ENCODE data around the gene FAIM2. TPM values are rescaled to one million over a fixed set of nuclear protein-coding genes. Genes with fewer than 3 reads are reported as not detected.
A peak's percentile ranks its signal among the peaks of the same experiment; 100 is the strongest.

Gene FAIM2
- total and polyA plus RNA-seq, 2 donors, result 0.24 to 0.41 TPM

DNA sequence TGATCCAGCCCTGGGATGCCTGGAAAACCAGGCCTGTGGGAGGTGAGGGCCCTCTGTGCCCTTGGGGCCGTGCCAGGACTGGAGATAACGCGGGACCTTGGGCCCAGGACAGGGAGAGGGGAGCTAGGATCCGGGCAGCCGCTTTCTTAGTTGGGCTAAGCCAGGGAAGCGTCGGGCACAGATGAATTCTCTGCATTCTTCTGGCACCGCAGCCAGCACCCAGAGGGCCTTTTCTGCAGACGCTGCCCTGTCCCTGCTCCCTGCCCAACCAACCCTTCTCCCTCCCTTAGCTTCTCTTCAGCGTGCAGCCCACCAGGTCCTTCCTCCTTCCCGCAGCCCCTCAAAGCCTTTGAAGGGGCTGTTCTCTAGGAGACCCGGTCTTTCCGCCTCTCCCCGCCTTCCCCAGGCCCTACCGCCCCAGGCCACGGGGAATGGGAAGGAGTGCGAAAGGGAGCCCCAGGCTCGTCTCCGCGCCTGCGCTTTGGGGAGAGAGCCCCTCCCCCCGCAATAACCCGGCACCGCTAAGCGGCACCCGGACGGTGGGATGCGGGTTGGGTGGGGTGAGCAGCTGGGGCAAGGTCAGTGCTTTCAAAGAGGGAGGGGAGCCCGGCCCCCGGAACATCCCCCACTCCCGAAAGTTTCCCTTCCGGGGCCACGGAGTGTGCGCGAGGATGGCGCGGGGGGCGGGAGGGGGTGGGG lies 76.2 kb downstream of the FAIM2 start:
- peak in 6 of 9 donors; percentile 36 to 67 (median 45) for DNase-seq (ENCODE audit: low read depth in 6 of 9, low spot score in 9 of 9)
- Histone ChIP-seq H3K27me3 (ENCODE audit: control insufficient read depth in 2 of 2, insufficient read depth in 1 of 2, low read length in 1 of 2) (no peaks in the 10 kb centered on the region), H3K4me3 (ENCODE audit: low read length in 2 of 2) (peak overlapping the region; percentile 80 to 92), H3K4me1 (ENCODE audit: control insufficient read depth in 2 of 2, insufficient read depth in 2 of 2, low read length in 2 of 2) (peaks cover 12 to 43% of the 10 kb centered on the region in 2 donors), H3K36me3 (ENCODE audit: control insufficient read depth in 2 of 2, insufficient read depth in 2 of 2, low read length in 1 of 2) (peaks cover 4 to 7% of the 10 kb centered on the region in 2 donors), H3K27ac (ENCODE audit: low read depth in 1 of 2, low read length in 1 of 2) (peak overlapping the region; percentile 30 to 91), H3K9me3 (ENCODE audit: control insufficient read depth in 2 of 2, insufficient read depth in 1 of 2, low read length in 1 of 2) (no peaks in the 10 kb centered on the region)
- 13% methylated on average over 38 of the region's 38 CpGs for WGBS

- Histone ChIP-seq H3K9me3 (ENCODE audit: control insufficient read depth in 2 of 2, insufficient read depth in 1 of 2, low read length in 1 of 2) (no peaks in the 10 kb centered on the region), H3K4me1 (ENCODE audit: control insufficient read depth in 2 of 2, insufficient read depth in 2 of 2, low read length in 2 of 2) (peaks cover 12 to 44% of the 10 kb centered on the region in 2 donors), H3K4me3 (ENCODE audit: low read length in 2 of 2) (peak overlapping the region; percentile 80 to 92), H3K27ac (ENCODE audit: low read depth in 1 of 2, low read length in 1 of 2) (no peak overlapping the region), H3K27me3 (ENCODE audit: control insufficient read depth in 2 of 2, insufficient read depth in 1 of 2, low read length in 1 of 2) (no peaks in the 10 kb centered on the region), H3K36me3 (ENCODE audit: control insufficient read depth in 2 of 2, insufficient read depth in 2 of 2, low read length in 1 of 2) (peaks cover 4 to 8% of the 10 kb centered on the region in 2 donors)
- no peak for DNase-seq (ENCODE audit: low read depth in 6 of 9, low spot score in 9 of 9)
- WGBS, result 82% methylated on average over 6 of the region's 6 CpGs
Measured at GRCh38 chr12:49827051-49827400, 76.7 kb downstream of the FAIM2 start.

DNA sequence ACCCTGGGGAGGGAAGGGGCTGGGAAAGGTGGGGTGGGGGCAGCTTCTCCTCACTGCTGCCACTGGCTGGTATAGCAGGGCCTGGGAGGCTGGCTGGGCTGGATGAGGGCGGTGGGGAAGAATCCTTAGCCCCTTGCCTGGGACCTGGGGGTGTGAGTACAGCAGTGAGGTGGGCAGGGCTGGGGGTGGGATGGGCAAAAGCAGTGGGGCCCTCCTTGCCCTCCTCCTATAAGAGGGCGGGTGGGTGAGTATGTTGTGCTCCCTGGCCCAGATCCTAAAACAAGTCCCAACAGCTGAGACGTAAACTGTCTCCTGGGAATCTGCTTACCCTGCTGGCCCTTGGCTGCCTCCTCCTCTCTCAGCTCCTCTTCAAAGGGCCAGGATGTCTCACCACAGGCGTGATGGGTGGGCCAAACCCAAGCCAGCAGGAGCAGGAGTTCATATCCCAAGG lies 77.7 kb downstream of the FAIM2 start:
- H3K27ac ChIP-seq (ENCODE audit: low read depth in 1 of 2, low read length in 1 of 2), result peak overlapping the region; percentile 66 to 76
- 91% methylated on average over 4 of the region's 4 CpGs for WGBS
- no peaks in the 10 kb centered on the region for H3K27me3 ChIP-seq (ENCODE audit: control insufficient read depth in 2 of 2, insufficient read depth in 1 of 2, low read length in 1 of 2)
- no peaks in the 10 kb centered on the region for H3K9me3 ChIP-seq (ENCODE audit: control insufficient read depth in 2 of 2, insufficient read depth in 1 of 2, low read length in 1 of 2)
- H3K4me1 ChIP-seq (ENCODE audit: control insufficient read depth in 2 of 2, insufficient read depth in 2 of 2, low read length in 2 of 2), result peaks cover 16 to 54% of the 10 kb centered on the region in 2 donors
- no peak for DNase-seq (ENCODE audit: low read depth in 6 of 9, low spot score in 9 of 9)
- peaks cover 4 to 11% of the 10 kb centered on the region in 2 donors for H3K36me3 ChIP-seq (ENCODE audit: control insufficient read depth in 2 of 2, insufficient read depth in 2 of 2, low read length in 1 of 2)
- no peak overlapping the region for H3K4me3 ChIP-seq (ENCODE audit: low read length in 2 of 2)

- Histone ChIP-seq H3K4me1 (ENCODE audit: control insufficient read depth in 2 of 2, insufficient read depth in 2 of 2, low read length in 2 of 2) (peaks cover 20 to 59% of the 10 kb centered on the region in 2 donors), H3K4me3 (ENCODE audit: low read length in 2 of 2) (no peak overlapping the region), H3K27ac (ENCODE audit: low read depth in 1 of 2, low read length in 1 of 2) (peak overlapping the region; percentile 66 to 76), H3K27me3 (ENCODE audit: control insufficient read depth in 2 of 2, insufficient read depth in 1 of 2, low read length in 1 of 2) (no peaks in the 10 kb centered on the region), H3K9me3 (ENCODE audit: control insufficient read depth in 2 of 2, insufficient read depth in 1 of 2, low read length in 1 of 2) (no peaks in the 10 kb centered on the region), H3K36me3 (ENCODE audit: control insufficient read depth in 2 of 2, insufficient read depth in 2 of 2, low read length in 1 of 2) (peaks cover 4 to 11% of the 10 kb centered on the region in 2 donors)
- 85% methylated on average over 5 of the region's 5 CpGs for WGBS
- DNase-seq (ENCODE audit: low read depth in 6 of 9, low spot score in 9 of 9), result no peak
Measured at GRCh38 chr12:49825360-49825970, 78.2 kb downstream of the FAIM2 start.

- Histone ChIP-seq H3K4me3 (ENCODE audit: low read length in 2 of 2) (no peak overlapping the region), H3K4me1 (ENCODE audit: control insufficient read depth in 2 of 2, insufficient read depth in 2 of 2, low read length in 2 of 2) (peaks cover 20 to 59% of the 10 kb centered on the region in 2 donors), H3K27me3 (ENCODE audit: control insufficient read depth in 2 of 2, insufficient read depth in 1 of 2, low read length in 1 of 2) (no peaks in the 10 kb centered on the region), H3K9me3 (ENCODE audit: control insufficient read depth in 2 of 2, insufficient read depth in 1 of 2, low read length in 1 of 2) (no peaks in the 10 kb centered on the region), H3K36me3 (ENCODE audit: control insufficient read depth in 2 of 2, insufficient read depth in 2 of 2, low read length in 1 of 2) (peaks cover 4 to 11% of the 10 kb centered on the region in 2 donors), H3K27ac (ENCODE audit: low read depth in 1 of 2, low read length in 1 of 2) (peak overlapping the region; percentile 66 to 76)
- WGBS, result 65% methylated on average over 4 of the region's 4 CpGs
- no peak for DNase-seq (ENCODE audit: low read depth in 6 of 9, low spot score in 9 of 9)
Measured at GRCh38 chr12:49824895-49825294, 78.8 kb downstream of the FAIM2 start.

- 97% methylated on average over 8 of the region's 8 CpGs for WGBS
- H3K4me1 ChIP-seq (ENCODE audit: control insufficient read depth in 2 of 2, insufficient read depth in 2 of 2, low read length in 2 of 2), result peaks cover 20 to 59% of the 10 kb centered on the region in 2 donors
- no peaks in the 10 kb centered on the region for H3K9me3 ChIP-seq (ENCODE audit: control insufficient read depth in 2 of 2, insufficient read depth in 1 of 2, low read length in 1 of 2)
- no peak overlapping the region for H3K4me3 ChIP-seq (ENCODE audit: low read length in 2 of 2)
- H3K36me3 ChIP-seq (ENCODE audit: control insufficient read depth in 2 of 2, insufficient read depth in 2 of 2, low read length in 1 of 2), result peaks cover 4 to 11% of the 10 kb centered on the region in 2 donors
- no peaks in the 10 kb centered on the region for H3K27me3 ChIP-seq (ENCODE audit: control insufficient read depth in 2 of 2, insufficient read depth in 1 of 2, low read length in 1 of 2)
- DNase-seq (ENCODE audit: low read depth in 6 of 9, low spot score in 9 of 9), result no peak
- peak overlapping the region in 1 of 2 donors; percentile 19 for H3K27ac ChIP-seq (ENCODE audit: low read depth in 1 of 2, low read length in 1 of 2)
Measured at GRCh38 chr12:49824416-49824815, 79.3 kb downstream of the FAIM2 start.

GRCh38 chr12:49823951-49824350 lies 79.7 kb downstream of the FAIM2 start:
- no peak for DNase-seq (ENCODE audit: low read depth in 6 of 9, low spot score in 9 of 9)
- Histone ChIP-seq H3K27ac (ENCODE audit: low read depth in 1 of 2, low read length in 1 of 2) (peak overlapping the region in 1 of 2 donors; percentile 53), H3K4me3 (ENCODE audit: low read length in 2 of 2) (no peak overlapping the region), H3K9me3 (ENCODE audit: control insufficient read depth in 2 of 2, insufficient read depth in 1 of 2, low read length in 1 of 2) (no peaks in the 10 kb centered on the region), H3K27me3 (ENCODE audit: control insufficient read depth in 2 of 2, insufficient read depth in 1 of 2, low read length in 1 of 2) (no peaks in the 10 kb centered on the region), H3K36me3 (ENCODE audit: control insufficient read depth in 2 of 2, insufficient read depth in 2 of 2, low read length in 1 of 2) (peaks cover 4 to 11% of the 10 kb centered on the region in 2 donors), H3K4me1 (ENCODE audit: control insufficient read depth in 2 of 2, insufficient read depth in 2 of 2, low read length in 2 of 2) (peaks cover 17 to 55% of the 10 kb centered on the region in 2 donors)
- 98% methylated on average over 6 of the region's 6 CpGs for WGBS

DNA sequence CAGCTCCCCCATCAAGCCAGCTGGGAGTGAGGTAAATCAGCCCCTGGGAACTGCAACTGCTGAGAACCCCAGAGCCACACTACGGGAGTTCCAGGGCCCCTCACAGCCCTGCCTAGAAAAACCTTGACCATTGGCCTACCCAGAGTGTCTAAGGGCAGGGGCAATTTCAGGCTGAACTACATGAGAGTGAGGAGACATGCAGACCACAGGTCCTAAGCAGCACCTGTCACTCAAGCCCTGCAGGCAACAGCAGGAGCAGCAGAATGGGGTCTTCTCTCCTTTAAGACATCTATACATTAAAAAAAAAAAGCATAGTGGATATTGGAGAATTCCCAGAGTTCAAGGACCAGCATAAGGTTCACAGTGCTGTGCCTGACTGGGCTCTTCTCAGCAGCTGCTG lies 80.3 kb downstream of the FAIM2 start:
- no peak for DNase-seq (ENCODE audit: low read depth in 6 of 9, low spot score in 9 of 9)
- no peaks in the 10 kb centered on the region for H3K9me3 ChIP-seq (ENCODE audit: control insufficient read depth in 2 of 2, insufficient read depth in 1 of 2, low read length in 1 of 2)
- no peak overlapping the region for H3K4me3 ChIP-seq (ENCODE audit: low read length in 2 of 2)
- H3K27me3 ChIP-seq (ENCODE audit: control insufficient read depth in 2 of 2, insufficient read depth in 1 of 2, low read length in 1 of 2), result no peaks in the 10 kb centered on the region
- 100% methylated on average over 1 of the region's 1 CpG for WGBS
- peaks cover 13 to 50% of the 10 kb centered on the region in 2 donors for H3K4me1 ChIP-seq (ENCODE audit: control insufficient read depth in 2 of 2, insufficient read depth in 2 of 2, low read length in 2 of 2)
- peaks cover 4 to 11% of the 10 kb centered on the region in 2 donors for H3K36me3 ChIP-seq (ENCODE audit: control insufficient read depth in 2 of 2, insufficient read depth in 2 of 2, low read length in 1 of 2)
- no peak overlapping the region for H3K27ac ChIP-seq (ENCODE audit: low read depth in 1 of 2, low read length in 1 of 2)
